Panc1 (cell line): Measurements from ENCODE around the gene OR10J1. TPM values are rescaled to one million over a fixed set of nuclear protein-coding genes. Genes with fewer than 3 reads are reported as not detected.

Experiments used
- ATAC-seq: fragments of 200-7000 bp; cut with Tn5 transposase; 2 replicates; pipeline ENCODE4 v1.9.1; 2020; ENCODE audit warnings: mild to moderate bottlenecking, moderate library complexity
- BruUV-seq: library from RNA; stranded (reverse); fragments of 400-500 nt; replicated peaks from 2 replicates; lab custom pipeline; 2021; lab: Mats Ljungman, UMichigan
- CTCF ChIA-PET: fragments of 300-600 bp; sonication (Branson Sonifier 250); formaldehyde crosslinking; loops from one replicate; lab custom pipeline; 2022; ENCODE audit warnings: antibody characterized with exemption; lab: Charles Lee
- POLR2A ChIA-PET: fragments of 300-600 bp; sonication (Branson Sonifier 250); formaldehyde crosslinking; loops from one replicate; lab custom pipeline; 2022; ENCODE audit warnings: antibody characterized with exemption; lab: Charles Lee
- DNase-seq: peaks from one replicate; pipeline ENCODE4 v3.0.0-alpha.2; 2010; ENCODE audit warnings: low read depth, low spot score
- H3K27ac ChIP-seq: 2 replicates; pipeline ENCODE4 v1.5.1; 2011; ENCODE audit warnings: mild to moderate bottlenecking, low read length, inconsistent platforms
- H3K27me3 ChIP-seq: fragments of 200-500 bp; sonication (Bioruptor generic); 2 replicates; pipeline ENCODE4 v1.6.0; 2014; ENCODE audit warnings: low read length, inconsistent platforms; ENCODE audit not compliant: control insufficient read depth, insufficient read depth
- H3K36me3 ChIP-seq: fragments of 200-500 bp; sonication (Bioruptor generic); 2 replicates; pipeline ENCODE4 v1.5.1; 2014; ENCODE audit warnings: inconsistent platforms, mild to moderate bottlenecking, low read length, moderate library complexity; ENCODE audit not compliant: control insufficient read depth, insufficient read depth
- H3K4me1 ChIP-seq: 2 replicates; pipeline ENCODE4 v1.5.1; 2011; ENCODE audit warnings: inconsistent platforms, mild to moderate bottlenecking, low read length, moderate library complexity; ENCODE audit not compliant: control insufficient read depth, insufficient read depth
- H3K4me3 ChIP-seq, 2 experiments: 2 replicates each; pipeline ENCODE4 v1.5.1; 2011 to 2012; ENCODE audit warnings: low read depth in 2 of 2, low read length in 2 of 2, mild to moderate bottlenecking in 2 of 2, inconsistent platforms in 1 of 2, moderate library complexity in 1 of 2
- H3K9me3 ChIP-seq: fragments of 200-500 bp; sonication (Bioruptor generic); 2 replicates; pipeline ENCODE4 v1.5.1; 2014; ENCODE audit warnings: low read depth, mild to moderate bottlenecking, inconsistent platforms, low read length, moderate library complexity; ENCODE audit not compliant: control insufficient read depth, insufficient read depth
- CTCF ChIP-seq: fragments of 450-650 bp; IDR thresholded peaks from 2 replicates; pipeline ENCODE4 v1.5.1; 2017; ENCODE audit warnings: mild to moderate bottlenecking
- POLR2AphosphoS5 ChIP-seq: IDR thresholded peaks from 2 replicates; pipeline ENCODE4 v1.6.1; 2012; ENCODE audit warnings: mild to moderate bottlenecking, low read depth, low read length, moderate library complexity
- SIN3A ChIP-seq: IDR thresholded peaks from 2 replicates; pipeline ENCODE4 v1.6.1; 2012; ENCODE audit warnings: low read depth, mild to moderate bottlenecking, low read length, moderate library complexity, borderline replicate concordance; ENCODE audit not compliant: insufficient read depth
- TCF7L2 ChIP-seq: IDR thresholded peaks from 2 replicates; pipeline ENCODE4 v1.6.1; 2011; ENCODE audit warnings: mild to moderate bottlenecking, low read depth, low read length, inconsistent platforms
- in situ Hi-C: cut with HindIII; loops from 2 replicates; pipeline ENCODE4 v1.10.0; 2016; ENCODE audit warnings: low sequenced_read_pairs, low pct_unique_long_range_greater_than_20kb
- intact Hi-C: fragments of 100-400 bp; cut with micrococcal nuclease; formaldehyde crosslinking; loops from one replicate; pipeline ENCODE4 v1.10.0; 2022; ENCODE audit not compliant: unreplicated experiment
- total RNA-seq: library from RNA; stranded (reverse); gene quantifications from one replicate; pipeline ENCODE4 v1.2.1, GENCODE V29; 2021; ENCODE audit not compliant: unreplicated experiment
- TF ChIP-seq, protein P1 (sequence below), 2 experiments: IDR thresholded peaks; 2 replicates each; pipeline ENCODE4 v1.6.1; 2011 to 2012; ENCODE audit warnings: low read depth in 2 of 2, control low read depth in 1 of 2, low read length in 1 of 2, mild to moderate bottlenecking in 1 of 2, moderate library complexity in 1 of 2; ENCODE audit not compliant: insufficient read depth in 1 of 2

OR10J1 gene
- total RNA-seq, 1 experiment from 2014 or later, result not detected

GRCh38 chr1:159473335-159473734, 33.8 kb downstream of the OR10J1 start:
- ATAC-seq (no peak), DNase-seq (no peak)
- Histone ChIP-seq H3K27me3 (no peaks in the 10 kb centered on the region), H3K4me3 (no peak overlapping the region), H3K9me3 (no peaks in the 10 kb centered on the region), H3K27ac (no peak overlapping the region), H3K36me3 (no peaks in the 10 kb centered on the region), H3K4me1 (no peaks in the 10 kb centered on the region)
- no TSS peak for BruUV-seq
- TF ChIP-seq SIN3A (no peak), TCF7L2 (no peak), CTCF (no peak), POLR2AphosphoS5 (no peak)
- TF ChIP-seq, protein P1, sequence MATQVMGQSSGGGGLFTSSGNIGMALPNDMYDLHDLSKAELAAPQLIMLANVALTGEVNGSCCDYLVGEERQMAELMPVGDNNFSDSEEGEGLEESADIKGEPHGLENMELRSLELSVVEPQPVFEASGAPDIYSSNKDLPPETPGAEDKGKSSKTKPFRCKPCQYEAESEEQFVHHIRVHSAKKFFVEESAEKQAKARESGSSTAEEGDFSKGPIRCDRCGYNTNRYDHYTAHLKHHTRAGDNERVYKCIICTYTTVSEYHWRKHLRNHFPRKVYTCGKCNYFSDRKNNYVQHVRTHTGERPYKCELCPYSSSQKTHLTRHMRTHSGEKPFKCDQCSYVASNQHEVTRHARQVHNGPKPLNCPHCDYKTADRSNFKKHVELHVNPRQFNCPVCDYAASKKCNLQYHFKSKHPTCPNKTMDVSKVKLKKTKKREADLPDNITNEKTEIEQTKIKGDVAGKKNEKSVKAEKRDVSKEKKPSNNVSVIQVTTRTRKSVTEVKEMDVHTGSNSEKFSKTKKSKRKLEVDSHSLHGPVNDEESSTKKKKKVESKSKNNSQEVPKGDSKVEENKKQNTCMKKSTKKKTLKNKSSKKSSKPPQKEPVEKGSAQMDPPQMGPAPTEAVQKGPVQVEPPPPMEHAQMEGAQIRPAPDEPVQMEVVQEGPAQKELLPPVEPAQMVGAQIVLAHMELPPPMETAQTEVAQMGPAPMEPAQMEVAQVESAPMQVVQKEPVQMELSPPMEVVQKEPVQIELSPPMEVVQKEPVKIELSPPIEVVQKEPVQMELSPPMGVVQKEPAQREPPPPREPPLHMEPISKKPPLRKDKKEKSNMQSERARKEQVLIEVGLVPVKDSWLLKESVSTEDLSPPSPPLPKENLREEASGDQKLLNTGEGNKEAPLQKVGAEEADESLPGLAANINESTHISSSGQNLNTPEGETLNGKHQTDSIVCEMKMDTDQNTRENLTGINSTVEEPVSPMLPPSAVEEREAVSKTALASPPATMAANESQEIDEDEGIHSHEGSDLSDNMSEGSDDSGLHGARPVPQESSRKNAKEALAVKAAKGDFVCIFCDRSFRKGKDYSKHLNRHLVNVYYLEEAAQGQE (IDR thresholded peaks at IDR 0.05; ENCODE audit: insufficient read depth in 1 of 2, low read depth in 2 of 2, low read length in 1 of 2), result no peak
- ChIA-PET CTCF (no interaction called here), POLR2A (no interaction called here)
- intact Hi-C loops (no loop called here), in situ Hi-C loops (no loop called here)

DNA sequence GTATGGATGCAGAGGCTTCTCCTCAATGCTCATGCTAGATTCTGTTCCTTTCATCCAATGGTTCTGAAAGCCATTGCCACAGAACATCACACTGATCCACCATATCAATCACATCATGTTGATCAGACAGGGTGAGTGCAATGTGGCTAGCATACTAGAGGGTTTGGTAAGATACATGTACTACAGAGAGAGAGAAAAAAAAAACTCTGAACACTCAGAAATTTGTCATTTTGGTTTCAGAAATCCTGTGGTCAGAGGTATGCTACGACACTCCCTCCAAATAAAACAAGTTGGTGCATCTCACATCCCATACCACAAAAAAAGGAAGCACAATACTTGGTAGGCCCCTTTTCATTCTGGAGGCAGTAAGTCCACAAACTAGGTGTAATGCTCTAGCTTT, 35.4 kb downstream of the OR10J1 start:
- ATAC-seq, result no peak
- POLR2A ChIA-PET, result no interaction called here
- TF ChIP-seq SIN3A, result no peak
- DNase-seq, result no peak
- H3K9me3 ChIP-seq, result no peaks in the 10 kb centered on the region
- intact Hi-C loops, result no loop called here
- no peaks in the 10 kb centered on the region for H3K27me3 ChIP-seq
- no peak overlapping the region for H3K4me3 ChIP-seq
- H3K27ac ChIP-seq, result no peak overlapping the region
- H3K36me3 ChIP-seq, result no peaks in the 10 kb centered on the region
- CTCF ChIA-PET, result no interaction called here
- in situ Hi-C loops, result no loop called here
- no peaks in the 10 kb centered on the region for H3K4me1 ChIP-seq
- BruUV-seq, result no TSS peak

- ChIA-PET POLR2A (no interaction called here), CTCF (no interaction called here)
- H3K36me3 ChIP-seq, result no peaks in the 10 kb centered on the region
- no peak overlapping the region for H3K27ac ChIP-seq
- in situ Hi-C loops, result no loop called here
- TF ChIP-seq SIN3A (no peak), TCF7L2 (no peak), CTCF (no peak), POLR2AphosphoS5 (no peak)
- TF ChIP-seq, protein P1 (IDR thresholded peaks at IDR 0.05; ENCODE audit: insufficient read depth in 1 of 2, low read depth in 2 of 2, low read length in 1 of 2), result no peak
- no peaks in the 10 kb centered on the region for H3K27me3 ChIP-seq
- no TSS peak for BruUV-seq
- H3K9me3 ChIP-seq, result no peaks in the 10 kb centered on the region
- DNase-seq (no peak), ATAC-seq (no peak)
- H3K4me1 ChIP-seq, result no peaks in the 10 kb centered on the region
- H3K4me3 ChIP-seq, result no peak overlapping the region
- intact Hi-C loops, result no loop called here
Observed at GRCh38 chr1:159483501-159483900, 44.0 kb downstream of the OR10J1 start.
